Measurements from ENCODE around the gene AMBP.

Gene AMBP

GRCh38 chr9:114078021-114078780, at the start of gene AMBP:
Gene AMBP (minus strand): TSS chr9:114078300. CDS start chr9:114078209, 91 bp downstream.
- no peak for DNase-seq

- no peak for DNase-seq
These were observed 48.4 kb upstream of the AMBP start for GRCh38 chr9:114126247-114127060.

- no peak for DNase-seq
These were observed 47.4 kb upstream of the AMBP start for GRCh38 chr9:114125476-114126013.

- DNase-seq = peak; percentile 46
These were observed 46.8 kb upstream of the AMBP start for GRCh38 chr9:114124666-114125475.

GRCh38 chr9:114124138-114124537, 46.0 kb upstream of the AMBP start:
- DNase-seq = no peak

- no peak for DNase-seq
These were observed 45.2 kb upstream of the AMBP start for GRCh38 chr9:114123031-114123977.

- no peak for DNase-seq
These were observed 44.3 kb upstream of the AMBP start for GRCh38 chr9:114122136-114123027.

- peak; percentile 67 for DNase-seq
These were observed 43.4 kb upstream of the AMBP start for GRCh38 chr9:114121227-114122135.

GRCh38 chr9:114120192-114121014, 42.3 kb upstream of the AMBP start:
- no peak for DNase-seq

- no peak for DNase-seq
These were observed 41.4 kb upstream of the AMBP start for GRCh38 chr9:114119242-114120191.

- DNase-seq = no peak
These were observed 40.1 kb upstream of the AMBP start for GRCh38 chr9:114117996-114118830.

GRCh38 chr9:114117614-114117995, 39.5 kb upstream of the AMBP start:
- no peak for DNase-seq

- DNase-seq = no peak
These were observed 38.1 kb upstream of the AMBP start for GRCh38 chr9:114116126-114116747.

- no peak for DNase-seq
These were observed 37.6 kb upstream of the AMBP start for GRCh38 chr9:114115654-114116125.

- no peak for DNase-seq
These were observed 36.3 kb upstream of the AMBP start for GRCh38 chr9:114114364-114114763.

All from NCI-H2171 treated with DMSO at 0.1 percent for 48 hours (cell line).